ENCODE data around the gene POU4F1.

Gene POU4F1

GRCh38 chr13:78610381-78610883 is 7.1 kb upstream of the POU4F1 start:
- peaks cover 32% of the 10 kb centered on the region for H3K27me3 ChIP-seq (ENCODE audit: control insufficient read depth, insufficient read depth, low read length)
- no peaks in the 10 kb centered on the region for H3K79me2 ChIP-seq
- no peak overlapping the region for H2AFZ ChIP-seq
- H3K4me3 ChIP-seq (ENCODE audit: low read depth, low read length) = no peak overlapping the region
- no peak overlapping the region for H3K4me2 ChIP-seq (ENCODE audit: low read length)
- no peak overlapping the region for H3K27ac ChIP-seq
- H3K4me1 ChIP-seq = peaks cover 4% of the 10 kb centered on the region
- no peak overlapping the region for H3K9ac ChIP-seq
- H3K36me3 ChIP-seq (ENCODE audit: control insufficient read depth, insufficient read depth, low read length) = no peaks in the 10 kb centered on the region
- no peak for TF ChIP-seq CTCF (IDR thresholded peaks at IDR 0.05)
- no peaks in the 10 kb centered on the region for H3K9me3 ChIP-seq (ENCODE audit: control insufficient read depth, low read length)

- TF ChIP-seq CTCF (IDR thresholded peaks at IDR 0.05) = no peak
- peak overlapping the region; percentile 56 for H3K4me3 ChIP-seq (ENCODE audit: low read depth, low read length)
- H2AFZ ChIP-seq = peak overlapping the region; percentile 38
- no peaks in the 10 kb centered on the region for H3K79me2 ChIP-seq
- no peak overlapping the region for H3K9ac ChIP-seq
- peak overlapping the region; percentile 76 for H3K4me2 ChIP-seq (ENCODE audit: low read length)
- peaks cover 4% of the 10 kb centered on the region for H3K4me1 ChIP-seq
- no peak overlapping the region for H3K27ac ChIP-seq
- H3K27me3 ChIP-seq (ENCODE audit: control insufficient read depth, insufficient read depth, low read length) = peaks cover 34% of the 10 kb centered on the region
- no peaks in the 10 kb centered on the region for H3K9me3 ChIP-seq (ENCODE audit: control insufficient read depth, low read length)
- no peaks in the 10 kb centered on the region for H3K36me3 ChIP-seq (ENCODE audit: control insufficient read depth, insufficient read depth, low read length)
These were observed 6.3 kb upstream of the POU4F1 start for GRCh38 chr13:78609464-78610205.

GRCh38 chr13:78608688-78609463 is 5.5 kb upstream of the POU4F1 start:
- Histone ChIP-seq H2AFZ (peak overlapping the region; percentile 50), H3K4me1 (peaks cover 4% of the 10 kb centered on the region), H3K27ac (no peak overlapping the region), H3K4me2 (ENCODE audit: low read length) (peak overlapping the region; percentile 76), H3K4me3 (ENCODE audit: low read depth, low read length) (peak overlapping the region; percentile 56), H3K9ac (no peak overlapping the region), H3K79me2 (no peaks in the 10 kb centered on the region), H3K36me3 (ENCODE audit: control insufficient read depth, insufficient read depth, low read length) (no peaks in the 10 kb centered on the region), H3K27me3 (ENCODE audit: control insufficient read depth, insufficient read depth, low read length) (peaks cover 36% of the 10 kb centered on the region), H3K9me3 (ENCODE audit: control insufficient read depth, low read length) (no peaks in the 10 kb centered on the region)
- TF ChIP-seq CTCF (IDR thresholded peaks at IDR 0.05) = no peak

GRCh38 chr13:78608252-78608687 is 4.9 kb upstream of the POU4F1 start:
- Histone ChIP-seq H3K9me3 (ENCODE audit: control insufficient read depth, low read length) (no peaks in the 10 kb centered on the region), H3K27me3 (ENCODE audit: control insufficient read depth, insufficient read depth, low read length) (peaks cover 39% of the 10 kb centered on the region), H3K27ac (no peak overlapping the region), H3K9ac (no peak overlapping the region), H3K36me3 (ENCODE audit: control insufficient read depth, insufficient read depth, low read length) (no peaks in the 10 kb centered on the region), H3K79me2 (no peaks in the 10 kb centered on the region), H3K4me2 (ENCODE audit: low read length) (peak overlapping the region; percentile 76), H3K4me3 (ENCODE audit: low read depth, low read length) (no peak overlapping the region), H3K4me1 (peaks cover 4% of the 10 kb centered on the region), H2AFZ (peak overlapping the region; percentile 50)
- TF ChIP-seq CTCF (IDR thresholded peaks at IDR 0.05) = no peak

Measured in parathyroid adenoma (tissue), 2 donors.